Activated T-cell treated with anti-CD3 and anti-CD28 coated beads for 4 hours (primary cell): ENCODE results near the gene COG1.

Experiments used
- DNase-seq: peaks from one replicate; pipeline ENCODE4 v3.0.0-alpha.2; 2020

Gene COG1

GRCh38 chr17:73170324-73170723 lies 22.5 kb upstream of the COG1 start:
- DNase-seq = no peak

DNA sequence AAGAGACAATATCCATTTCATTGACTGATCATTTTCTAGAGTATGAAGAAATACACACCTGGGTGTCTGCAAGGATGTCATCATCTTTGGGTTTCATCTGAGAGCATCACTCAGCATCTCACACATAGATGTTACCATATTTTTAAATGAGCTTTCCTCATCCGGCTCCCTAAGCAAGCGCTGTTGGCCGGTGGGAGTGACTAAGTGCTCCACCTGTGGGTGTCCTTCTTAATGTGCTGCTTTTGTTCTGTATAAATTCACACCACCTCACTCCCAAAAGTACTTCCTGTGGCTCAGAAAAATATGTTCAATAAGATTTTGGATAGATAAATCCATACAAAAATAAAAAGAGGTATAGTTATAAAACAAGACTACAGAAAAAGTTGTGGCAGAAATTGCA lies 20.6 kb upstream of the COG1 start:
- DNase-seq = no peak

DNA sequence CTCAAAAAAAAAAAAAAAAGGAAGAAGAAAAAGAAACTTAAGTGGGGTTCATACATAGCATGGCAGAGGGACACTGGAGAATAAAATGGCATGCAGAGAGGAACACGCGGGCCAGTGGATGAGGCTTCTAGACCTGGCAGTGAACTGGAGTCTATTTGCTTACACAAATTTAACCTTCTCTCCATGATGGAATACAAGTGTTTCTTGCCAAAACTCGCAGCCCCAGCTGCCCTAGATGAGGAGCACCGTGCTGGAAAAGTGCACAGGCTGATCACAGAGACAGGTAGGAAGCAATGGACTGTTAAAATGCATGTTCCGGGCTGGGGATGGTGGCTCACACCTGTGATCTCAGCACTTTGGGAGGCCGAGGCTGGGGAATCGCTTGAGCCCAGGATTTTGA lies 18.7 kb upstream of the COG1 start:
- no peak for DNase-seq

GRCh38 chr17:73175962-73176565 lies 16.8 kb upstream of the COG1 start:
- no peak for DNase-seq

- no peak for DNase-seq
These were observed 13.5 kb upstream of the COG1 start for GRCh38 chr17:73179387-73179786.

GRCh38 chr17:73179878-73180277 lies 13.0 kb upstream of the COG1 start:
- DNase-seq = no peak

DNA sequence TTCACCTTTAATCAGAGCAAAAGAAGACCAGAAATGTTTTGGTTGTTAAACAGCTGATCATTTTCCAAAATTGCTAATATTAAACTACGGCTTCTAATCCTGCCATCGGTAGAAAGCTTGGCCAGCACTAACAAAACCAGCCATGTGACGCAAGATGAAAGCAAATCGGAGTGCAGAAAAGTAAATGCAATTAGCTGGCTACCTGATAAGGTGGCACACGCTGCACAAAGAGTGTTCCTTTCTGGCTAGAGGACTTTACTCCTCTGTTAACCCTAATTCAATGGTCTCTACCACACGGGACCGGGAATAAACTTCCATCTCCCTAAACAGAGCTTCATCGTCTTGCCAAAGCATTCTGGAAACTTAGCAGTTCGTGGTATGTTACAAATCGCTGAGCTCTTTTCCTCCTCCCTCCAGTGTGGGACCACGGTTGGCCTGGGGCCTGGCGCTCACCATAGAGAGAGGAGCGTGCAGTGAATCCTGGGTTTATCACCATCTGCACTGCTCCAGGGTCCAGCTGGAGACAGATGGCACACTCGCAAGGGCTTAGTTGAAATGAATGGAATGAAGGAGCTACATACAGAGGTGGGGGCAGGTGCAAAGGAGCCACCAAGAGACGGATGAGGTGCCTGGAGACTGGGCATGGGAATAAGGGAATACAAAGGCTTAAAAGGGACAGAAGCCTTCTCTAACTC lies 10.1 kb upstream of the COG1 start:
- no peak for DNase-seq

DNA sequence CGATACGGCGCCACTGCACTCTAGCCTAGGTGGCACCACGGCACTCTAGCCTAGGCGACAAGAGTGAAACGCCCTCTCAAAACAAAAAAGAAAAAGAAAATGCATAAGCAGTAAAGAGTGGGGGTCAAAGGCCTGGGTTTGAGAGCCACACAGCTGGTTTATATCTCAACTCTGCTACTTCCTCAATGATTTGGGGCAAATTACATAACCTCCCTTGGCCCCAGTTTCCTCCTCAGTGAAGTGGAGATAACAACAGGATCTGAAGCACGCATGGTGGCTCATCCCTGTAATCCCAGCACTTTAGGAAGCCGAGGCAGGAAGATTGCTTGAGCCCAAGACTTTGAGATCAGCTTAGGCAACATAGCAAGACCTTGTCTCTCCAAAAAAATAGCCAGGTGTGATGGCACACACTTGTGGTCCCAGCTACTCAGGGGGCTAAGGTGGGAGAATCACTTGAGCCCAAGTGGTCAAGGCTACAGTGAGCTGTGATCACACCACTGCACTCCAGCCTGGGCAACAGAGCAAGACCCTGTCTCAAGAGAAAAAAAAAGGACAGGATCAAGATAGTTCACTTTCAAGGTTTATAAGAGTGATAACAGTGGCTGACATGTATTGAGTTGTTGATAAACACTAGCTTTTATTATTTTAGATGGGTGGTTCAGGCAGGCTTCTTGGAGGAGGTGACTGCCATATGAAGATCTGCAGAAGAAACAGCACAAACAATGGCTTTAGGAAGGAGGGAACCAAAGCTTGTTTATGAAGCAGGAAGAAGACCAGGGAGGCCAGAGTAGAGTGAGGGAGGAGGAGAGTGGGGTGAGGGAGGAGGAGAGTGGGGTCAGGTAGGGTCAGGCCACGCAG lies 8.5 kb upstream of the COG1 start:
- no peak for DNase-seq

DNA sequence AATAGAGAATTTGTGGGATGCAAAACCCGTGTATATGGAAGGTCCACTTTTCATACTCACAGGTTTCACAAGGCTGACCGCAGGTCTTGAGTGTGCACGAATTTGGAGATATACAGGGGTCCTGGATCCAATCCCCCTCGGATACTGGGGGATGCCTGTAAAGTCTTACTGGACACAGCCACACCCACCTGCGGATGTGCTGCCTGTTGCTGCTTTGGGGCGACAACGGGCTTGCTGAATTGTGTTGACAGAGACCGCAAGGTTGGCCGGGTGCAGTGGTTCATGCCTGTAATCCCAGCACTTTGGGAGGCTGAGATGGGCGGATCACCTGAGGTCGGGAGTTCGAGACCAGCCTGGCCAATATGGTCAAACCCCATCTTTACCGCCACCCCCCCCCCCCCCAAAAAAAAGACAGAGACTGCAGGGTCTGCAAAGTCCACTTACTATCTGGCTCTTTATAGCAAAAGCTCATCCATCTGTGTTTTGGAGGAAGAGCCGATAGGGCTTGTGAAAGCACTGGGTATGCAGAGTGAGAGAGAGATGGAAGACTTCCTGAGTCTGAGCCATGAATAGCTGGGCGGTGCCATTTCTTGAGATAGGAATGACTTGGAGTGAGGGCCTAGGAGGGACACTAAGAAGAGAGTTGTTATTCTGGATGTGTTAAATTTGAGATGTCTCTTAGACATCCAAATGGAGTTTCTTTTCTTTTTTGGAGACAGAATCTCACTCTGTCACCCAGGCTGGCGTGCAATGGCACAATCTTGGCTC lies 6.4 kb upstream of the COG1 start:
- DNase-seq = no peak

DNA sequence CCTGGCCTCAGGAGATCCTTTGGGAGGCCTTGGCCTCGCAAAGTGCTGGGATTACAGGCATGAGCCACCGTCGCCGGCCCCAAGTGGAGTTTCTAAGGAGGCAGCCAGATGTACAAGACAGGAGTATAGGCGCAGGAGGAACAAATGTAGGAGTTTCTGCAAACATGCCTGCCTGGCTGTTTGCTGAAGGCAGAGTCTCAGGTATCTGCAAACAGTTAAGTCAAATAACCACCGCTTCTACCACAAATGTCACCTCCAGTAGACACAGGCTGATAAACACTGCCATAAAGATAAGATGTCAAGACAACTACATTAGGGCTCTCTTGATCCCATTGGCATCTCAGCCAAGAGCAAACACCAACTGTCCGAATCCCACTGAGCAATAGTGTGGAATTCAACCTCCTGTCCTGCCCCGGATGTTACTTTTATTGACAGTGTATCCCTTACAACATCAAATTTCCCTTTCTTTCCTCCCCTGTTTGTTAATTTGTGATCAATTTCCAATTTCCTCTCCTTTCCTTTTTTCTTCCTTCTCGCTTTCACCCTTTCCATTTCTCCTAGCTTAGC lies 5.6 kb upstream of the COG1 start:
- DNase-seq = no peak

DNA sequence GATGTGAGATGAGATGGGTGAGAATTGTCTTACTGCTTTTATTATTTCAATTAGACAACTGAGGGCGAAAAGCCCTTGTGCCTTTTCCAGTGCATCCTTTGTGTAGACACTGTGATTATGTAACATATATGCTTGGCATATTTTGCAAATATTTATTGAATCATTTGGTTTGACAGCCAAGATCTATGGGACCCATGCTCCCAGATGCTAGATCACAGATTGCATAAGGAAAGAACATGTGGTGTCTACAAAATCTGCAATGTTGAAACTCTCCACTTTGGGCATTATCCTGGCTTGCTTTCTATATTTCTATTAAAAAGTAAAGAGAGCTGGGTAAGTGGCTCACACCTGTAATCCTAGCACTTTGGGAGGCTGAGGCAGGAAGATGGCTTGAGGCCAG lies 4.8 kb upstream of the COG1 start:
- no peak for DNase-seq

DNA sequence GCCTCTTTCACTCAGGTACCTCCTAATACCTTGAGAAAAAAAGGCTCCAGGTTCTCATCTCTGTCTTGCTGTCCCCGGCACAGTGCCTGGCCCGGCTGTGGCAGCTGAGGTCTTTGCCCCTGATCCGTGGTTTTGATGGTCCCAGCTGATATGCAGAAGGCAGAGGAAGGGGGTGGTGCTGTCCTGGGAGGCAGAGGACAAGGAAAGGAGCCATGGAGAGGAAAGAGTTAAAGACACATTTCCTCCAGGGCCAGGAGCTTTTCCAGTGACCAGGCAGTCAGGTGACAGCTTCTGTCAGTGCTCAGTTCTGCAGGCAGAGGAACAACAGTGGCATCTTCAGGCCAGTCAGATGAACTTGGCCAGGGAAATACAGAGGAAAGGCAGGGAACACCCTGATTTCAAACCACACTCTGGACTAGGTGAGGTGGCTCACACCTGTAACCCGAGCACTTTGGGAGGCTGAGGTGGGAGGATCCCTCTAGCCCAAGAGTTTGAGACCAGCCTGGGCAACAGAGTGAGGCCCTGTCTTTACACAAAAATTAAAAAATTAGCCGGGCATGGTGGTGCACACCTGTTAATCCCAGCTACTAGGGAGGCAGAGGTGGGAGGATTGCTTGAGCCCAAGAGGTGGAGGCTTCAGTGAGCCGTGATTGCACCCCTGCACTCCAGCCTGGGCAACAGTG lies 3.3 kb upstream of the COG1 start:
- DNase-seq = no peak

DNA sequence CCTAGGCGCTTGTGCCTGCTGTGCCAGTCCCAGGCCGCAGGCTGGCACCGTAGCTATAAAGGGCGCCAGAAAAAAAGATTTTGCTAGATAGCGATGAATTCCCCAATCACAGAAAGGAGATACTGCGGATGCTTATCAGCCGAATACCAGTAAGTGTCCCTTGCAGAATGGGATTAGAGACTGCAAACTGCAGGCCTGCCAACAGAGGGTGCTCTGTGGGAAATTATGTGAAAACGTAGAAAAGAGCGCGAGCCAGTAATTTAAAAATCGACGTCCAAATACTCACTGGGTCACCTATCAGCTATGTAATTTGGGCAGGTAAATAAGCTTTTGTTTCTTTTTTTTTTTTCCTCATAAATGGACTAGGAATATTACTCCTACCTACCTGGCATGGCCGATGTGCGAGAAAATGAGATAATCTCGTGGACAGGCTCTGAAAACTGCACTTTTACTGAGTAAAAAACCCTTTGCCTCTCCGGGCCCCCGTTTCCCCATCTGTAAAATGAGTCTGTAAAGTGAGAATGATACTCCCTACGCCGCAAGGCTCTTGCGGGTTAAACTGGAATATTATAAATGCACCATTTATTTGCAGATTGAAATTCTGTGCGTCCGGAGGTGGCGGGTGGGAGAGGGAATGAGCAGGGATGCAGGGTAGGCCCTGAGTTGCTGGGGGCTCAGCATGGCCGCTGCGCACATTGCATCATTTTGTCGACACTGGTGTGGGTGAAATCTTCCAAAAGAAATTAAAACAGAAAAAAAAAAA lies 1.2 kb upstream of the COG1 start:
- DNase-seq = peak; percentile 60

- no peak for DNase-seq
These were observed 505 bp upstream of the COG1 start for GRCh38 chr17:73192206-73192893.

DNA sequence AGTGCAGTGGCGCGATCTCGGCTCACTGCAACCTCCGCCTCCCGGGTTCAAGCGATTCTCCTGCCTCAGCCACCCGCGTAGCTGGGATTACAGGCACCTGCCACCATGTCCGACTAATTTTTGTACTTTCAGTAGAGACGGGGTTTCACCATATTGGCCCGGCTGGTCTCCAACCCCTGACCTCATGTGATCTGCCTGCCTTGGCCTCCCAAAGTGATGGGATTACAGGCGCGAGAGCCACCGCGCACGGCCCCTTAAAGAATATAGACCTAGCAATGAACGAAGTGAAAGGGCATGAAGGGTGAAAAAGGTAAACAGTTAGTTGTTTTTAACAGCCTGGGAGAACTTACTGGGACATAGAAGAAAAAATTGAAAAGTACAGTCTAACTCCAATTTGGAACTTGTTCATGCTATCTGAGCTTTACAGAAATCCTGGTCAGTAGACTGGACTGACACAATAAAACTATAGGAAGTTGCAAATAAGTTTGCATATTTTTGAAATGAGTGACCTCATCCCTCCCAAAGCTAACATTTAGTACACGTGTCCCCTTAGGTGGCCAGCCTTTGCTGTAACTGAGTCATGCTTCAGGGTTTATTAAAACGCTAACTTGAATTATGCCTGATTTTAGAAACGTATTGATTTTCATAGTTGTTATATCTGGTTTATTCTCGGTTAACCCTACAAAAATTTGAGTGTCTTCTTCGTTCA lies 1.8 kb downstream of the COG1 start:
- DNase-seq = no peak

DNA sequence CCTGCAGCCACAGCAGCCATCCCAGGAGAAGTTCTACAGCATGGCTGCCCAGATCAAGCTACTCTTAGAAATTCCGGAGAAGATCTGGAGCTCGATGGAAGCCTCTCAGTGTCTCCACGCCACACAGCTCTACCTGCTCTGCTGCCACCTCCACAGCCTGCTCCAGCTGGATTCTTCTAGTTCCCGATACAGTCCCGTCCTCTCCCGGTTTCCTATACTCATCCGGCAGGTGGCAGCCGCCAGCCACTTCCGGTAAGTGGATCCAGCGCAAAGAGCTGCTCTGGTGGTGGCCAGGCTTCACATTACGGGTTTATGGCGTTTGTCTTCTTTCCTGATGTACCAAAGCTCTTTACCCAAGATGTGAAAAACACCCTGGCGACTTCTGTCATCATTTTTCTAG lies 3.6 kb downstream of the COG1 start:
- DNase-seq = no peak

GRCh38 chr17:73197161-73197560 lies 4.3 kb downstream of the COG1 start:
- no peak for DNase-seq

DNA sequence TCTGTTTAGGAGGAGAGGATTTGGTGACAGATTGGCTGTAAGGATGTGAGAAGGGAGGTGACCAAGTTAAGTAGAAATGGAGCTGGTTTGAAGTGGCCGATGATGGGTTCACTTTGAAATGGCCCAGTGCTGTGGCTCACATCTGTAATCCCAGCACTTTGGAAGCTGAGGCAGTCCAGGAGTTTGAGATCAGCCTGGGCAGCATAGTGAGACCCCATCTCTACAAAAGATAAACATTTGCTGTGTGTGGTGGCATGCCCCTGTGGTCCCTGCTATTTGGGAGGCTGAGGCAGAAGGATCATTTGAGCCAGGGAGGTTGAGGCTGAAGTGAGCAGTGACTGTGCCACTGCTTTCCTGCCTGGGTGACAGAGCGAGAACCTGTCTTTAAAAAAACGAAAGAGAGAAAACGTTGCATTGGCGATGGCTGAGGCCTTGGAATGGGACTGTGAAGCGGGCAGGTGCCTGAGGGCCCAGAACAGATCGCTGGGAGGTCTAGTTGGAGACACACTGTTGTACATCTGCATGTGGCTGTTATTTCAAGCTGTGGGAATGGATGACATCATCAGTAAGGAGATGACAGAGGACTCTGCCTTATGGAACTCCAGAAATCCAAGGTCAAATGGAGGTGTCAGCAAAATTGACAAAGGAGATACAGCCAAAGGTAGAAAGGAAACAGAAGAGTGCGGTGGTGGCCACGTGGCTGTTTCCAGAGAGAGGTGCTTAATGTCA lies 5.5 kb downstream of the COG1 start:
- DNase-seq = no peak

- no peak for DNase-seq
These were observed 6.0 kb downstream of the COG1 start for GRCh38 chr17:73198930-73199260.
